HG02678 (cell line): ENCODE data around the gene TMEM135.
"Not testable (repeated sequence)": the region's sequence is repeated elsewhere in the genome, so short reads cannot be mapped to it uniquely, and the experiment has no call there.

ENCODE experiments used
- ATAC-seq: cut with Tn5 transposase; IDR thresholded peaks from one replicate; pipeline ENCODE4 v1.9.1; 2021; ENCODE audit warnings: mild to moderate bottlenecking, moderate library complexity; ENCODE audit not compliant: unreplicated experiment

TMEM135 gene

GRCh38 chr11:87254562-87254961 lies 216.8 kb downstream of the TMEM135 start:
- no peak for ATAC-seq

GRCh38 chr11:87255589-87255988 lies 217.9 kb downstream of the TMEM135 start:
- ATAC-seq = no peak

- no peak for ATAC-seq
Observed at GRCh38 chr11:87256694-87257340, 219.1 kb downstream of the TMEM135 start.

- ATAC-seq = no peak
Observed at GRCh38 chr11:87258171-87258833, 220.6 kb downstream of the TMEM135 start.

GRCh38 chr11:87259736-87260135 lies 222.0 kb downstream of the TMEM135 start:
- no peak for ATAC-seq

- ATAC-seq = no peak
Observed at GRCh38 chr11:87260811-87261210, 223.1 kb downstream of the TMEM135 start.

GRCh38 chr11:87263264-87263838 lies 225.6 kb downstream of the TMEM135 start:
- ATAC-seq = no peak

GRCh38 chr11:87263979-87264378 lies 226.2 kb downstream of the TMEM135 start:
- ATAC-seq = no peak

- ATAC-seq = no peak
Observed at GRCh38 chr11:87265132-87265531, 227.4 kb downstream of the TMEM135 start.

GRCh38 chr11:87265979-87266378 lies 228.2 kb downstream of the TMEM135 start:
- no peak for ATAC-seq

GRCh38 chr11:87266751-87267150 lies 229.0 kb downstream of the TMEM135 start:
- no peak for ATAC-seq

- not testable (repeated sequence) for ATAC-seq
Observed at GRCh38 chr11:87271951-87272350, 234.2 kb downstream of the TMEM135 start.

GRCh38 chr11:87275176-87275575 lies 237.4 kb downstream of the TMEM135 start:
- no peak for ATAC-seq

- ATAC-seq = no peak
Observed at GRCh38 chr11:87280143-87280542, 242.4 kb downstream of the TMEM135 start.

- ATAC-seq = no peak
Observed at GRCh38 chr11:87281496-87281895, 243.8 kb downstream of the TMEM135 start.

- ATAC-seq = no peak
Observed at GRCh38 chr11:87284306-87284705, 246.6 kb downstream of the TMEM135 start.

- not testable (repeated sequence) for ATAC-seq
Observed at GRCh38 chr11:87285674-87286073, 247.9 kb downstream of the TMEM135 start.

- ATAC-seq = no peak
Observed at GRCh38 chr11:87286338-87286737, 248.6 kb downstream of the TMEM135 start.

GRCh38 chr11:87290304-87290922 lies 252.7 kb downstream of the TMEM135 start:
- peak; percentile 52 for ATAC-seq

GRCh38 chr11:87292598-87292997 lies 254.9 kb downstream of the TMEM135 start:
- no peak for ATAC-seq

- peak; percentile 64 for ATAC-seq
Observed at GRCh38 chr11:87295237-87295636, 257.5 kb downstream of the TMEM135 start.

GRCh38 chr11:87296627-87297026 lies 258.9 kb downstream of the TMEM135 start:
- ATAC-seq = no peak
